Large intestine (tissue), 3 donors: ENCODE measurements around the gene TRMT2A. TPM values are rescaled to one million over a fixed set of nuclear protein-coding genes. Genes with fewer than 3 reads are reported as not detected.

ENCODE experiments used
- DNase-seq, 2 donors: peaks; one replicate each; pipeline versions ENCODE4 v3.0.0 to v3.0.0-alpha.2; 2013
- H3K27ac ChIP-seq: one replicate; pipeline ENCODE4 v1.5.1; 2013; ENCODE audit warnings: low read length
- H3K27me3 ChIP-seq: 2 replicates; pipeline ENCODE4 v1.6.1; 2013; ENCODE audit warnings: low read length; ENCODE audit not compliant: control insufficient read depth, insufficient read depth
- H3K36me3 ChIP-seq: 2 replicates; pipeline ENCODE4 v1.6.1; 2013; ENCODE audit warnings: low read length; ENCODE audit not compliant: control insufficient read depth, insufficient read depth
- H3K4me1 ChIP-seq: one replicate; pipeline ENCODE4 v1.6.1; 2013; ENCODE audit warnings: low read length; ENCODE audit not compliant: control insufficient read depth, insufficient read depth
- H3K4me3 ChIP-seq: one replicate; pipeline ENCODE4 v1.5.1; 2013; ENCODE audit warnings: low read length
- H3K9me3 ChIP-seq: one replicate; pipeline ENCODE4 v1.6.1; 2013; ENCODE audit warnings: mild to moderate bottlenecking, low read depth, low read length, moderate library complexity; ENCODE audit not compliant: control insufficient read depth
- WGBS: methylation state at CpG from one replicate; pipeline ENCODE4 v1.1.5; 2013; ENCODE audit warnings: low lambda C conversion rate; ENCODE audit not compliant: insufficient coverage; 5-methylcytosine and 5-hydroxymethylcytosine counted together
- polyA plus RNA-seq: library from polyadenylated mRNA; unstranded; fragments of 120-200 nt; gene quantifications from one replicate; pipeline ENCODE4 v1.2.1, GENCODE V29; 2013

Gene TRMT2A
- polyA plus RNA-seq, 1 donor, result 51.3 TPM

GRCh38 chr22:20066617-20067383 is 50.2 kb downstream of the TRMT2A start:
- H3K4me1 ChIP-seq, result no peaks in the 10 kb centered on the region
- no CpG with 5 or more reads among the region's 11 CpGs for WGBS
- no peaks in the 10 kb centered on the region for H3K27me3 ChIP-seq
- no peak overlapping the region for H3K27ac ChIP-seq
- H3K4me3 ChIP-seq, result no peak overlapping the region
- H3K36me3 ChIP-seq, result peaks cover 24% of the 10 kb centered on the region
- no peaks in the 10 kb centered on the region for H3K9me3 ChIP-seq
- no peak for DNase-seq

GRCh38 chr22:20065896-20066616 is 51.0 kb downstream of the TRMT2A start:
- Histone ChIP-seq H3K4me1 (no peaks in the 10 kb centered on the region), H3K9me3 (no peaks in the 10 kb centered on the region), H3K27ac (no peak overlapping the region), H3K4me3 (no peak overlapping the region), H3K27me3 (no peaks in the 10 kb centered on the region), H3K36me3 (peaks cover 28% of the 10 kb centered on the region)
- no CpG with 5 or more reads among the region's 14 CpGs for WGBS
- DNase-seq, result no peak

DNA sequence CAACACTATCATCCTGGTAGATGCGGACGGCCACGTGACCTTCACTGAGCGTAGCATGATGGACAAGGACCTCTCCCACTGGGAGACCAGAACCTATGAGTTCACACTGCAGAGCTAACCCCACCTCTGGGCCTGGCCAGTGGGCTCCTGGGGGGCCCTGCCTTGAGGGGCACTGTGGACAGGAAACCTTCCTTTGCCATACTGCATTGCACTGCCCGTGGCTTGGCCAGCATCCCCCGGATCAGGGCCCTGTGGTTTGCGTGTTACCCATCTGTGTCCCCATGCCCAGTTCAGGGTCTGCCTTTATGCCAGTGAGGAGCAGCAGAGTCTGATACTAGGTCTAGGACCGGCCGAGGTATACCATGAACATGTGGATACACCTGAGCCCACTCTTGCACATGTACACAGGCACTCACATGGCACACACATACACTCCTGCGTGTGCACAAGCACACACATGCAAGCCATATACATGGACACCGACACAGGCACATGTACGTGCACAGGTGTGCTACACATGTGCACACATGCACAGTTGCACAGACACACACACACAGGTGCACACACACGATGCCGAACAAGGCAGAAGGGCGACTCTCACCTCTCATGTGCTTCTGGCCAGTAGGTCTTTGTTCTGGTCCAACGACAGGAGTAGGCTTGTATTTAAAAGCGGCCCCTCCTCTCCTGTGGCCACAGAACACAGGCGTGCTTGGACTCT is 52.3 kb downstream of the TRMT2A start:
- no peaks in the 10 kb centered on the region for H3K9me3 ChIP-seq
- no peak for DNase-seq
- no peaks in the 10 kb centered on the region for H3K4me1 ChIP-seq
- no peaks in the 10 kb centered on the region for H3K27me3 ChIP-seq
- peaks cover 29% of the 10 kb centered on the region for H3K36me3 ChIP-seq
- WGBS, result no CpG with 5 or more reads among the region's 18 CpGs
- no peak overlapping the region for H3K27ac ChIP-seq
- no peak overlapping the region for H3K4me3 ChIP-seq

DNA sequence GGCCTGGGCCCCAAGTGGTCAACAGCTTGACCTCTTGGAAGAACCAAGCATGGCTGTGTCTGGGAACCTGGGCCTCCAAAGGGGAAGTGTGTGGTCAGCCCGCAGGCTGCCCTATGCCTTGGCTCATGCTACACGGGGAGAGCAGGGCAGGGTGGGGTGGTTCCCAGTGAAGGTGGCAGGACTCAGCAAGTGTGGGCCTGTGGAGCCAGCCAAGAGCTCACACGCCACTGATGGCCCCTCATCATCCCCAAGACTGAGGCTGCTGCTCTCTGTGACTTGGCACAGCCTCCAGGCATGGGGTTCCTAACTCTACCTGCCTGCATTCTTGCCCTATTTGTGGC is 52.9 kb downstream of the TRMT2A start:
- Histone ChIP-seq H3K27ac (no peak overlapping the region), H3K27me3 (no peaks in the 10 kb centered on the region), H3K9me3 (no peaks in the 10 kb centered on the region), H3K36me3 (peaks cover 29% of the 10 kb centered on the region), H3K4me3 (no peak overlapping the region), H3K4me1 (no peaks in the 10 kb centered on the region)
- no peak for DNase-seq
- no CpG with 5 or more reads among the region's 3 CpGs for WGBS

DNA sequence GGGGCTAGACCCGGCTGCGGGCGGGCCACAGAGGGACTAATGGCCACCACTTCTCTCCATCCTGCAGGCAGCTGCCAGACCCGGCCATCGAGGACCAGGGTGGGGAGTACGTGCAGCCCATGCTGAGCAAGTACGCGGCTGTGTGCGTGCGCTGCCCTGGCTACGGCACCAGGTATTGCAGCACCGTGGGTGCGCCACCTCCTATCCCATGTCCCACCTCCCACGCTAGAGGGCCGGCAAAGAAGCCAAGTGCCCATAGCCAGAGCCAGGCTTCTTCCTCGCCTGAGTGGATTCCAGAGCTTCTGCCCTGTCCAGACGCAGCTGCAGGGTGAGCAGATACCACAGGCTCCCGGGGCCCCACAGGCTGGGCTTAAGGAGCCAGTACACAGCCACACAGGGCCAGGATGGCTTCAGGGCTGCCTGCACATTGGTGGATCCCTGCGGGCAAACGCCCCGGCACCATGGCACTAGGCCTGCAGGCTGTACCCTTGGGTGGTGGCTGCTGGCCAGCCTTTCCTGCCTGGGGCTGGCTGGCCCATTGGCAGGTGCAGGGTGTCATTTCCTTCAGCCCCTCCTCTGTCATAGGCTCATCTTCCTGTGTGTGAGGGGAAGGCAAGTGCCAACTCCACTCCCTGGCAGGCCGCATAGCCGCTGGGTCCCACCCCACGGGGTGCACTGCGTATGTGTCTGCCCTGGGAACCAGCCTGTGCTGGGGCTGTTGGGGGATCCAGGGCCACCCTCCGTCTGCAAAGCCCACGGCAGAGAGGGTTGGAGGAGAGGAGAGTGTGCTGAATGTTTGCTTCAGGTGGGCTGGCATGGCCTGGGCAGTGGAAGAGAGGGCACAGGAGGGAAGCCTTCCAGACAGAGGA is 53.5 kb downstream of the TRMT2A start:
- peaks cover 29% of the 10 kb centered on the region for H3K36me3 ChIP-seq
- no peak for DNase-seq
- H3K4me3 ChIP-seq, result no peak overlapping the region
- H3K27me3 ChIP-seq, result no peaks in the 10 kb centered on the region
- H3K9me3 ChIP-seq, result no peaks in the 10 kb centered on the region
- no peak overlapping the region for H3K27ac ChIP-seq
- no CpG with 5 or more reads among the region's 27 CpGs for WGBS
- no peaks in the 10 kb centered on the region for H3K4me1 ChIP-seq

GRCh38 chr22:20062766-20063083 is 54.3 kb downstream of the TRMT2A start:
- Histone ChIP-seq H3K4me3 (no peak overlapping the region), H3K36me3 (peaks cover 29% of the 10 kb centered on the region), H3K9me3 (no peaks in the 10 kb centered on the region), H3K4me1 (no peaks in the 10 kb centered on the region), H3K27ac (no peak overlapping the region), H3K27me3 (no peaks in the 10 kb centered on the region)
- no peak for DNase-seq
- WGBS, result no CpG with 5 or more reads among the region's 11 CpGs

DNA sequence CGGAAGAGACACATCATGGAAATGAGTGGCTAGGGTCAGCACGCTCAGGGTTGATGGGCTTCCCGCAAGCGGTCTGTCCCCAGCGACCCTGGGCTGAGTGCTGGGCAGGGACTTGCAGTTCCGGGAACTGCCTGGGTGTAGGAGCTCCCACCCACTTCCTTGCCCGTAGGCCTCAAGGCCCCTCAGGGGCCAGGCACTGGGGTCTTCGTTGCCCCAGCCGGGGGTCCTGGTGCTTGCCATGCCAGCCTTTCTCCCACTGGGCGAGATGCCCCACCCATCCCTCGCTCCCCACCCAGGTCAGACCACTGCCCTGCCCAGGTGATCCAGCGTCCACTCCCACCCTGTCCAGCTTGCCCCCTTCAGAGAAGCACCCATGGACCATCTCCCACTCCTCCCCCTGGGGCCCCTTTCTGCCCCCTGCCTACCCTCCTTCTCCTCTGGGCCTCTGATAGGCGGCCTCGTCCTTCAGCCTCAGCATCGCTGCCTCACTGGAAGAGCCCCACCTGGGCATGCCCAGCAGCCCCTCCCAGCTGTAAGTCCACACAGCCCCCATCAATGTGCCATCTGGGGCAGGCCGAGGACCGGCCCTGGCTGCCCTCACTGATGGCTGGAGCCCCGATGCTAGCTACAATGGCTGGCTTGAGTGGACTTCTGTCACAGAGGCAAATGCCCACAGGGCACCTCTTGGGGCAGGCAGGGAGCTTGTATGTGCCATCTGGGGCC is 54.8 kb downstream of the TRMT2A start:
- no peaks in the 10 kb centered on the region for H3K4me1 ChIP-seq
- H3K36me3 ChIP-seq, result peaks cover 29% of the 10 kb centered on the region
- no peaks in the 10 kb centered on the region for H3K9me3 ChIP-seq
- no CpG with 5 or more reads among the region's 18 CpGs for WGBS
- H3K4me3 ChIP-seq, result no peak overlapping the region
- H3K27me3 ChIP-seq, result no peaks in the 10 kb centered on the region
- DNase-seq, result no peak
- no peak overlapping the region for H3K27ac ChIP-seq

Other genes with a start within 250 kb of the TRMT2A start
- gene COMT, start 175.5 kb downstream of the TRMT2A start, polyA plus RNA-seq, result 182 TPM
- 22.5 TPM for gene TXNRD2, start 175.4 kb downstream of the TRMT2A start, polyA plus RNA-seq
- 21.8 TPM for gene ARVCF, start 100.4 kb downstream of the TRMT2A start, polyA plus RNA-seq
- gene TANGO2, start 96.1 kb downstream of the TRMT2A start, polyA plus RNA-seq, result 16.5 TPM
- gene DGCR8, start 37.0 kb downstream of the TRMT2A start, polyA plus RNA-seq, result 36.5 TPM
- 136 TPM for gene RANBP1, start 1.1 kb downstream of the TRMT2A start, polyA plus RNA-seq
- gene ZDHHC8, start 14.6 kb upstream of the TRMT2A start, polyA plus RNA-seq, result 34.1 TPM
- gene CCDC188, start 33.8 kb upstream of the TRMT2A start, polyA plus RNA-seq, result 2.7 TPM
- 7.5 TPM for gene RTN4R, start 151.1 kb upstream of the TRMT2A start, polyA plus RNA-seq
- 46.7 TPM for gene DGCR6L, start 202.8 kb upstream of the TRMT2A start, polyA plus RNA-seq